Heart right ventricle (tissue), 16 donors: ENCODE results near the gene PGAP2. TPM values are rescaled to one million over a fixed set of nuclear protein-coding genes. Genes with fewer than 3 reads are reported as not detected.

Experiments
- ATAC-seq, 8 donors: fragments of 200-7000 bp; cut with Tn5 transposase; one replicate each; pipeline ENCODE4 v1.9.1; 2020; ENCODE audit warnings: mild to moderate bottlenecking in 8 of 8, moderate library complexity in 8 of 8, moderate number of reproducible peaks in 1 of 8
- DNase-seq, 2 donors: peaks; one replicate each; pipeline ENCODE4 v3.0.0-alpha.2; 2020
- H3K27ac ChIP-seq, 10 donors: fragments of 200-600 bp; sonication (generic) in 2 of 10; one replicate each; pipeline versions ENCODE4 v1.5.0 to v1.8.0; 2020 to 2022; ENCODE audit warnings: mild to moderate bottlenecking in 3 of 10
- H3K27me3 ChIP-seq, 7 donors: fragments of 200-600 bp; one replicate each; pipeline ENCODE4 v1.8.0; 2021 to 2022; ENCODE audit warnings: mild to moderate bottlenecking in 2 of 7
- H3K36me3 ChIP-seq, 9 donors: fragments of 200-600 bp; sonication (generic) in 1 of 9; one replicate each; pipeline versions ENCODE4 v1.5.0 to v1.8.0; 2020 to 2022; ENCODE audit warnings: mild to moderate bottlenecking in 2 of 9
- H3K4me1 ChIP-seq, 9 donors: fragments of 200-600 bp; sonication (generic) in 1 of 9; one replicate each; pipeline versions ENCODE4 v1.5.0 to v1.8.0; 2020 to 2022; ENCODE audit warnings: mild to moderate bottlenecking in 4 of 9
- H3K4me3 ChIP-seq, 10 donors: fragments of 200-600 bp; sonication (generic) in 2 of 10; one replicate each; pipeline versions ENCODE4 v1.5.0 to v1.8.0; 2020 to 2022; ENCODE audit warnings: mild to moderate bottlenecking in 7 of 10, moderate library complexity in 2 of 10
- H3K9me3 ChIP-seq, 11 donors: fragments of 200-600 bp in 10 of 11; sonication (generic) in 2 of 11; one replicate each; pipeline versions ENCODE4 v1.5.0 to v1.8.0; 2013 to 2022; ENCODE audit warnings: mild to moderate bottlenecking in 2 of 11, control low read depth in 1 of 11, moderate library complexity in 1 of 11
- WGBS, 2 donors: extraction: QIAGEN DNeasy Blood & Tissue Kit; methylation state at CpG; one replicate each; pipeline ENCODE4 v1.1.7; 2013; ENCODE audit warnings: inconsistent platforms in 1 of 2; 5-methylcytosine and 5-hydroxymethylcytosine counted together
- intact Hi-C, 10 donors: fragments of 100-400 bp; cut with DNase I; formaldehyde crosslinking; loops; one replicate each; pipeline versions ENCODE4 v1.11.1 to v1.14.2; 2022
- polyA plus RNA-seq, 2 donors: library from polyadenylated mRNA; stranded (reverse); fragments of 200-250 nt; gene quantifications; one replicate each; pipeline ENCODE4 v1.2.3, GENCODE V29; 2013
- total RNA-seq, 10 donors: library from RNA; stranded (reverse); fragmentation: NEBNext Ultra II Directional in 3 of 10; extraction: Animal tissue kit (Norgen Biotek cat#: 25700) in 3 of 10; gene quantifications; one replicate each; pipeline versions ENCODE4 v1.2.1 to v1.2.4, GENCODE V29; 2021 to 2023
- TF ChIP-seq, protein P1 (sequence below), 9 donors: fragments of 200-600 bp; sonication (generic) in 2 of 9; IDR thresholded peaks; one replicate each; pipeline versions ENCODE4 v1.5.0 to v1.8.0; 2021 to 2022; ENCODE audit warnings: antibody characterized with exemption in 9 of 9, mild to moderate bottlenecking in 5 of 9, moderate library complexity in 1 of 9
- donor health status: Arrhythmogenic right ventricular cardiomyopathy.
- donor health status: ischemic (EF 13 %, LVEDD 7.1; RV severe dilation, severe dysfunction).
- donor health status: healthy with polysubstance abuse.
- donor health status: DM: no; HTN: yes; CAD: no.
- donor health status: DM: no; HTN: no; CAD: no.
- donor health status: ischemic (EF 25% LVEDD 6.9; RV normal size, moderate dysfunction).
- donor health status: ischemic (EF 25% LVEDD 5.7; RV mildly dilated, moderate dysfunction).
- donor health status: healthy.
- donor health status: DM: yes; HTN: yes; CAD: no.
- donor health status: Ischemic cardiomyopathy.
- donor health status: ischemic (EF 35%, LVEDD 5.7; RV mildly dilated, moderate dysfunction).
- donor health status: nonischemic (EF 11% LVEDD 7.7; RV severe dilation, severe dysfunction).
- donor health status: DM: yes; HTN: yes; CAD: no.
- donor health status: PGD.
- donor health status: ischemic (EF 29% LVEDD 5.4; RV normal size, mild dysfunction).
- donor health status: nonischemic (EF 23%, LVEDD 6.1; RV moderate dilation, normal function).

PGAP2 gene
- total and polyA plus RNA-seq, 12 donors = 12.7 to 29.8 (median 20.9) TPM

DNA sequence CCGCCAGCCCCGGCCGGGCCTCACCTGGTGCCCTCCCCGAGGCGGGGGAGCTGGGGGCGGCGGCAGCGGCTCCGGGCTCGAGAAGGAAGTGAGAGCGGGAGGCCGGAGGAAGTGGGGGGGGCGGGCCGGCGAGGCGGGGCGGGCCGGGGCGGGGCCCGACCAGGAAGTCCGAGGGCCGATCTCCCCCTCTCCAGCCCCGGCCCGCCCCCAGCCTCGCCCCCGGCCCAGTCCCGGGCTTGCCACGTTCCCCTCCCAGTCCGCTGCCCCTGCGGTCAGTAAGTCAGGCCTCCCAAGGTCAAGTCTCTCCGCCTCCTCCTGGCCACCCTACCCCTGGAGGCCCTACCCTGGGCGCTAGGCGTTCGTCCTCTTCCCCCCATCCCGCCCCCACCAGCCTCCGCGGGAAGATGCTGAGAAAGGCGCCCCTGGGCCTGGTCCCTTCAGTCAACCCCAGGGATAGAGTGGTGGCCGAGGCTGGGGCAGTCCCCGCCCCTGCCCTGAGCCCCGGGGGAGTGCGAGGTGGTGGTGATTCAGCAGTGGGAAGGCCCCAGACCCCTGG lies 32.6 kb downstream of the PGAP2 start, which contains the start of gene RHOG:
TSS of gene RHOG (minus strand) at position 90 of the 556 bp plus-strand sequence. CDS start 12,821 bp downstream, outside the sequence.
- ATAC-seq = peak; percentile 85 to 91 (median 88)
- Histone ChIP-seq H3K4me3 (peak within 1 kb of the TSS; percentile 75 to 98 (median 90)), H3K9me3 (no peaks in the 10 kb centered on the region), H3K4me1 (peaks cover 17 to 49% (median 42%) of the 10 kb centered on the region in 9 donors), H3K27ac (peak within 1 kb of the TSS; percentile 93 to 100 (median 97)), H3K36me3 (peaks cover 0 to 4% (median 0%) of the 10 kb centered on the region in 9 donors), H3K27me3 (no peaks in the 10 kb centered on the region)
- 0 to 1% methylated on average over 16 to 42 of the region's 42 CpGs for WGBS, 2 donors
- peak; percentile 87 for DNase-seq
- intact Hi-C loops = loop anchor here in 5 of 10 donors (1.0 to 5.0 kb wide), 3 partner anchors 34 to 44 kb away; partner anchors contain the start of genes NUP98 (in 4 of the 5) and PGAP2 (in 1 of the 5)
- TF ChIP-seq, protein P1, sequence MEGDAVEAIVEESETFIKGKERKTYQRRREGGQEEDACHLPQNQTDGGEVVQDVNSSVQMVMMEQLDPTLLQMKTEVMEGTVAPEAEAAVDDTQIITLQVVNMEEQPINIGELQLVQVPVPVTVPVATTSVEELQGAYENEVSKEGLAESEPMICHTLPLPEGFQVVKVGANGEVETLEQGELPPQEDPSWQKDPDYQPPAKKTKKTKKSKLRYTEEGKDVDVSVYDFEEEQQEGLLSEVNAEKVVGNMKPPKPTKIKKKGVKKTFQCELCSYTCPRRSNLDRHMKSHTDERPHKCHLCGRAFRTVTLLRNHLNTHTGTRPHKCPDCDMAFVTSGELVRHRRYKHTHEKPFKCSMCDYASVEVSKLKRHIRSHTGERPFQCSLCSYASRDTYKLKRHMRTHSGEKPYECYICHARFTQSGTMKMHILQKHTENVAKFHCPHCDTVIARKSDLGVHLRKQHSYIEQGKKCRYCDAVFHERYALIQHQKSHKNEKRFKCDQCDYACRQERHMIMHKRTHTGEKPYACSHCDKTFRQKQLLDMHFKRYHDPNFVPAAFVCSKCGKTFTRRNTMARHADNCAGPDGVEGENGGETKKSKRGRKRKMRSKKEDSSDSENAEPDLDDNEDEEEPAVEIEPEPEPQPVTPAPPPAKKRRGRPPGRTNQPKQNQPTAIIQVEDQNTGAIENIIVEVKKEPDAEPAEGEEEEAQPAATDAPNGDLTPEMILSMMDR (IDR thresholded peaks at IDR 0.05) = no peak

DNA sequence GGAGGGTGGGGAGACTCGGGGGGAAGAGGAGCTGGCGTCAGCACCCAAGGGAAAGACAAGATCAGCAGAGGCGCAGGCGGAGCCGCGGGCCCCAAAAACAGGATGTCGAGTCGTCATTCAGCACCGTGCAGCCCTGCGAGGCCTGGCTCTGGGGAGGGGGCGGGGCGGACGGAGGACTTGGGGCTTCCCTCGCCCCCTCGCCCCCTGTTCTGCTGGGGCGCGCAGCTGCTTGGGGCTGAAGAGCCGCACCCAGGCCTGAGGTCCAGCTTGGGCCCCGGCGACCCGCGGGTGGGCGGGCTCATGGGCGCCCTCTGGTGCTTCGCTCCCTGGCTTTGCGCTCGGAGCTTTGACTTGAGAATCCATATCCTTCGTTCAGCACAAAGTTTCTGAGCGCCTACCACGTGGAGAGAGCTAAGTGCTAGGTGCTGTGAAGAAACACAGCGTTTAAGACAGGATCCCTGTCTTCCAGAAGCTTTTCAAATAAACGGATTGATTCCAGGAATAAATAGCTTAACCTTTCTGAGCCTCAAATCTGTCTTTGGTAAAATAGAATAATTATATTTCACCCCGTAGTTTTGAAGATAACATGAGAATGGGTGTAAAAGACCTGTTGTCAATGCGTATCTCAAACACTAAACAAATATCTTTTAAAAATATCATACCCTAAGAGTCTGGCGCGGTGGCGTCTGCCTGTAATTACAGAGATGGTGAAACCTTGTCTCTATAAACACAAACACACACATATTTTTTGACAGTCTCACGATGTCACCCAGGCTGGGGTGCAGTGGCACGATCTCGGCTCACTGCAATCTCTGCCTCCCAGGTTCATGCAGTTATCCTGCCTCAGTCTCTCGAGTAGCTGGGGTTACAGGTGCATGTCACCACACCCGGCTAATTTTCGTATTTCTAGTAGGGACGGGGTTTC lies 33.3 kb downstream of the PGAP2 start:
- peak; percentile 68 to 83 (median 78) for ATAC-seq
- intact Hi-C loops = loop anchor here in 5 of 10 donors (1.0 to 5.0 kb wide), 3 partner anchors 34 to 44 kb away; partner anchors contain the start of genes NUP98 (in 4 of the 5) and PGAP2 (in 1 of the 5)
- WGBS, 2 donors = 24% methylated on average over 44 of the region's 44 CpGs
- DNase-seq = peak; percentile 86 to 87
- peak overlapping the region; percentile 93 to 100 (median 97) for H3K27ac ChIP-seq
- no peaks in the 10 kb centered on the region for H3K36me3 ChIP-seq
- TF ChIP-seq, protein P1 (IDR thresholded peaks at IDR 0.05) = peak; percentile 61 to 98 (median 92)
- H3K4me1 ChIP-seq = peaks cover 11 to 41% (median 36%) of the 10 kb centered on the region in 9 donors
- peak overlapping the region; percentile 75 to 98 (median 90) for H3K4me3 ChIP-seq
- no peaks in the 10 kb centered on the region for H3K9me3 ChIP-seq
- no peaks in the 10 kb centered on the region for H3K27me3 ChIP-seq

DNA sequence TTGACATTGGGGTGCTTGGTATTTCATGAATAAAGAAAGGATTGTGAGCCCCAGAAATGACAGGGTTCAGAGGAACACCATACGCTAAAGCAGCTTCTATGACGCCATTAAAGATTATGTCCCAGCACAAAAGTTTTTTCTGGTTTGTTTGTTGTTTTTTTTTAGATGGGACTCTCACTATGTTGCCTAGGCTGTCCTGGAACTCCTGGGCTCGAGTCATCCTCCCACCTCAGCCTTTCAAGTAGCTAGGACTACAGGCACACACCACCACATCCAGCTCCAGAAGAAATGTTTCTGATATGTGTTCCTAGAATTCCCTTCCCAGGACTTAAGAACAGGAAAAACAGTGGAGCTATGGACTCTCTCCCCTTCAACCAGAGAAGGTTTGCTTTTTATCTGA lies 35.0 kb downstream of the PGAP2 start:
- no peaks in the 10 kb centered on the region for H3K27me3 ChIP-seq
- TF ChIP-seq, protein P1 (IDR thresholded peaks at IDR 0.05) = no peak
- H3K4me1 ChIP-seq = peaks cover 0 to 25% (median 19%) of the 10 kb centered on the region in 9 donors
- H3K27ac ChIP-seq = no peak overlapping the region
- intact Hi-C loops = loop anchor here in 4 of 10 donors (5.0 kb wide), 2 partner anchors 36 to 46 kb away; partner anchors contain the start of genes NUP98 (in 3 of the 4) and PGAP2 (in 1 of the 4)
- DNase-seq = no peak
- H3K9me3 ChIP-seq = no peaks in the 10 kb centered on the region
- H3K36me3 ChIP-seq = no peaks in the 10 kb centered on the region
- WGBS, 2 donors = 88 to 92% methylated on average over 3 of the region's 3 CpGs
- no peak for ATAC-seq
- H3K4me3 ChIP-seq = no peak overlapping the region

GRCh38 chr11:3845246-3845645 lies 36.9 kb downstream of the PGAP2 start:
- ATAC-seq = no peak
- no peak for DNase-seq
- no peaks in the 10 kb centered on the region for H3K27me3 ChIP-seq
- 91 to 97% methylated on average over 1 of the region's 1 CpG for WGBS, 2 donors
- H3K36me3 ChIP-seq = no peaks in the 10 kb centered on the region
- intact Hi-C loops = no loop called here
- no peak overlapping the region for H3K27ac ChIP-seq
- peaks cover 0 to 13% (median 4%) of the 10 kb centered on the region in 9 donors for H3K4me1 ChIP-seq
- no peaks in the 10 kb centered on the region for H3K9me3 ChIP-seq
- no peak overlapping the region for H3K4me3 ChIP-seq
- TF ChIP-seq, protein P1 (IDR thresholded peaks at IDR 0.05) = no peak
